Ovary (tissue), 3 donors: ENCODE results near the gene GTPBP10.

Source experiments
- EP300 ChIP-seq: sonication (generic); formaldehyde crosslinking; IDR thresholded peaks from one replicate; pipeline ENCODE4 v1.6.1; 2017; ENCODE audit warnings: antibody characterized with exemption
- POLR2A ChIP-seq: fragments of 450-650 bp; IDR thresholded peaks from one replicate; pipeline ENCODE4 v1.6.1; 2017; ENCODE audit warnings: antibody characterized with exemption, mild to moderate bottlenecking, moderate library complexity
- TF ChIP-seq, protein P1 (sequence below), 3 donors: fragments of 450-650 bp in 2 of 3; fragments of 200-600 bp in 1 of 3; IDR thresholded peaks; one replicate each; pipeline versions ENCODE4 v1.5.1 to v1.8.0; 2016 to 2022; ENCODE audit warnings: antibody characterized with exemption in 3 of 3, mild to moderate bottlenecking in 1 of 3
- donor health status: DM: no; HTN: no; CAD: no.

DNA sequence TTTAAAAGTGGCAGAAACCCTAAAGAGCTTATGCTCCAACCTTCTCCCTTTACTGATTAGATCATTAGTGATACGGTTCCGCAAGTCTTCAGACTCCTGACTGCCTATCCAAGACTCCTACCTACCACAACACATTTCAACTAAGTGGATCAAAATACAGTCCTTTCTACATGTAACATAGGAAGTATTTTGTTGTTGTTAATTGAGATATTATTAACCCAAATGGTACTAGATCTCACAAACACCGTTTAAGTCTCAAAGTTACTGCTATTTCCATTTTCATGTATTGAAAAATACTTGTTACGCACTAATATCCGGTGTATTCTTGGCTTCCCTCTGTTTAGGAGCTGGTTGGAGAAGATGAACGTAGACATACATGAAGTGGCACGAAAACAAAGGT, 26.5 kb upstream of the GTPBP10 start:
- TF ChIP-seq, protein P1, sequence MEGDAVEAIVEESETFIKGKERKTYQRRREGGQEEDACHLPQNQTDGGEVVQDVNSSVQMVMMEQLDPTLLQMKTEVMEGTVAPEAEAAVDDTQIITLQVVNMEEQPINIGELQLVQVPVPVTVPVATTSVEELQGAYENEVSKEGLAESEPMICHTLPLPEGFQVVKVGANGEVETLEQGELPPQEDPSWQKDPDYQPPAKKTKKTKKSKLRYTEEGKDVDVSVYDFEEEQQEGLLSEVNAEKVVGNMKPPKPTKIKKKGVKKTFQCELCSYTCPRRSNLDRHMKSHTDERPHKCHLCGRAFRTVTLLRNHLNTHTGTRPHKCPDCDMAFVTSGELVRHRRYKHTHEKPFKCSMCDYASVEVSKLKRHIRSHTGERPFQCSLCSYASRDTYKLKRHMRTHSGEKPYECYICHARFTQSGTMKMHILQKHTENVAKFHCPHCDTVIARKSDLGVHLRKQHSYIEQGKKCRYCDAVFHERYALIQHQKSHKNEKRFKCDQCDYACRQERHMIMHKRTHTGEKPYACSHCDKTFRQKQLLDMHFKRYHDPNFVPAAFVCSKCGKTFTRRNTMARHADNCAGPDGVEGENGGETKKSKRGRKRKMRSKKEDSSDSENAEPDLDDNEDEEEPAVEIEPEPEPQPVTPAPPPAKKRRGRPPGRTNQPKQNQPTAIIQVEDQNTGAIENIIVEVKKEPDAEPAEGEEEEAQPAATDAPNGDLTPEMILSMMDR (IDR thresholded peaks at IDR 0.05): no peak
- TF ChIP-seq POLR2A (no peak), EP300 (no peak)
